Liver (tissue), 9 donors: ENCODE measurements around the gene SPTBN1. TPM values are rescaled to one million over a fixed set of nuclear protein-coding genes. Genes with fewer than 3 reads are reported as not detected.

ENCODE experiments used
- DNase-seq: peaks from one replicate; pipeline ENCODE4 v3.0.0-alpha.2; 2017; ENCODE audit warnings: low spot score
- H3K27ac ChIP-seq, 2 donors: one replicate each; pipeline ENCODE4 v1.7.0; 2013; ENCODE audit warnings: inconsistent platforms in 2 of 2, low read length in 2 of 2, control low read depth in 1 of 2, low read depth in 1 of 2, mild to moderate bottlenecking in 1 of 2
- H3K27me3 ChIP-seq, 4 donors: one replicate each; pipeline versions ENCODE4 v1.6.1 to v1.7.0; 2013; ENCODE audit warnings: low read length in 3 of 4, inconsistent platforms in 1 of 4, mild to moderate bottlenecking in 1 of 4, moderate library complexity in 1 of 4; ENCODE audit not compliant: control insufficient read depth in 4 of 4, insufficient read depth in 4 of 4
- H3K36me3 ChIP-seq, 4 donors: one replicate each; pipeline versions ENCODE4 v1.6.1 to v1.7.0; 2013; ENCODE audit warnings: low read length in 3 of 4, mild to moderate bottlenecking in 3 of 4, low read depth in 1 of 4, moderate library complexity in 1 of 4; ENCODE audit not compliant: control insufficient read depth in 4 of 4, insufficient read depth in 3 of 4
- H3K4me1 ChIP-seq, 4 donors: one replicate each; pipeline versions ENCODE4 v1.6.1 to v1.7.0; 2013; ENCODE audit warnings: low read length in 3 of 4, mild to moderate bottlenecking in 3 of 4, moderate library complexity in 1 of 4; ENCODE audit not compliant: control insufficient read depth in 4 of 4, insufficient read depth in 4 of 4
- H3K4me3 ChIP-seq, 3 donors: one replicate each; pipeline versions ENCODE4 v1.6.1 to v1.7.0; 2013; ENCODE audit warnings: low read length in 3 of 3, control low read depth in 1 of 3, low read depth in 1 of 3, mild to moderate bottlenecking in 1 of 3
- H3K9ac ChIP-seq, 2 donors: one replicate each; pipeline ENCODE4 v1.7.0; 2013; ENCODE audit warnings: low read length in 2 of 2, mild to moderate bottlenecking in 2 of 2, moderate library complexity in 2 of 2, control low read depth in 1 of 2, low read depth in 1 of 2
- H3K9me3 ChIP-seq, 4 donors: one replicate each; pipeline versions ENCODE4 v1.6.1 to v1.7.0; 2013; ENCODE audit warnings: low read length in 3 of 4; ENCODE audit not compliant: control insufficient read depth in 4 of 4
- ATF3 ChIP-seq: IDR thresholded peaks from 2 replicates; pipeline ENCODE4 v1.6.1; 2016; ENCODE audit warnings: antibody characterized with exemption
- CTCF ChIP-seq: fragments of 150-350 bp; IDR thresholded peaks from 2 replicates; pipeline ENCODE4 v1.5.1; 2017; ENCODE audit warnings: improper control_type of control experiment, low read depth, low read length; ENCODE audit not compliant: missing input control
- EGR1 ChIP-seq, 2 donors: IDR thresholded peaks; 2 replicates each; pipeline ENCODE4 v1.6.1; 2016 to 2018; ENCODE audit warnings: antibody characterized with exemption in 2 of 2, low read depth in 2 of 2
- FOXA1 ChIP-seq: IDR thresholded peaks from 2 replicates; pipeline ENCODE4 v1.6.1; 2016; ENCODE audit warnings: antibody characterized with exemption
- FOXA2 ChIP-seq: IDR thresholded peaks from 2 replicates; pipeline ENCODE4 v1.6.1; 2016; ENCODE audit warnings: antibody characterized with exemption
- GABPA ChIP-seq, 2 donors: IDR thresholded peaks in 1 of 2; conservative IDR thresholded peaks in 1 of 2; 2 replicates each; pipeline ENCODE4 v1.6.1; 2016; ENCODE audit warnings: antibody characterized with exemption in 2 of 2, mild to moderate bottlenecking in 1 of 2, moderate library complexity in 1 of 2
- HNF4G ChIP-seq: IDR thresholded peaks from 2 replicates; pipeline ENCODE4 v1.6.1; 2016; ENCODE audit warnings: antibody characterized with exemption
- JUND ChIP-seq, 2 donors: IDR thresholded peaks; 2 replicates each; pipeline ENCODE4 v1.6.1; 2016; ENCODE audit warnings: antibody characterized with exemption in 2 of 2
- MAX ChIP-seq: IDR thresholded peaks from 2 replicates; pipeline ENCODE4 v1.6.1; 2016; ENCODE audit warnings: antibody characterized with exemption
- NR2F2 ChIP-seq: IDR thresholded peaks from 2 replicates; pipeline ENCODE4 v1.6.1; 2016; ENCODE audit warnings: antibody characterized with exemption
- RAD21 ChIP-seq, 2 donors: IDR thresholded peaks; 2 replicates each; pipeline ENCODE4 v1.6.1; 2016; ENCODE audit warnings: antibody characterized with exemption in 2 of 2, mild to moderate bottlenecking in 2 of 2
- REST ChIP-seq: IDR thresholded peaks from 2 replicates; pipeline ENCODE4 v1.6.1; 2016; ENCODE audit warnings: antibody characterized with exemption, mild to moderate bottlenecking
- RXRA ChIP-seq, 2 donors: IDR thresholded peaks; 2 replicates each; pipeline ENCODE4 v1.6.1; 2017 to 2018; ENCODE audit warnings: antibody characterized with exemption in 2 of 2, mild to moderate bottlenecking in 1 of 2
- TAF1 ChIP-seq: conservative IDR thresholded peaks from 2 replicates; pipeline ENCODE4 v1.6.1; 2016; ENCODE audit warnings: antibody characterized with exemption, mild to moderate bottlenecking
- YY1 ChIP-seq: IDR thresholded peaks from 2 replicates; pipeline ENCODE4 v1.6.1; 2016; ENCODE audit warnings: antibody characterized with exemption, mild to moderate bottlenecking
- ZBTB33 ChIP-seq: IDR thresholded peaks from 2 replicates; pipeline ENCODE4 v1.6.1; 2016; ENCODE audit warnings: antibody characterized with exemption
- WGBS: extraction: QIAGEN DNeasy Blood & Tissue Kit; methylation state at CpG from one replicate; pipeline ENCODE4 v1.1.7; 2013; 5-methylcytosine and 5-hydroxymethylcytosine counted together
- polyA plus RNA-seq, 2 donors: library from polyadenylated mRNA; stranded (reverse) in 1 of 2; unstranded in 1 of 2; fragments of 200-250 nt in 1 of 2; fragments of >200 nt in 1 of 2; fragmentation: Nextera tagmentation in 1 of 2; extraction: Ambion mirVana in 1 of 2; gene quantifications; one replicate each; pipeline versions ENCODE4 v1.2.1 to v1.2.3, GENCODE V29; 2013 to 2015
- total RNA-seq, 2 donors: library from RNA; depleted of rRNA; stranded (reverse); fragments of >200 nt; gene quantifications; one replicate each; pipeline ENCODE4 v1.2.3, GENCODE V29; 2014
- donor health status: healthy.
- donor health status: healthy.
- donor health status: healthy.
- donor health status: healthy.
- donor health status: healthy.

SPTBN1 gene
- total and polyA plus RNA-seq, 4 donors: 44.8 to 191 (median 75.9) TPM

- WGBS: 15% methylated on average over 1 of the region's 1 CpG
- no peak overlapping the region for H3K9ac ChIP-seq
- H3K27me3 ChIP-seq: no peaks in the 10 kb centered on the region
- H3K27ac ChIP-seq: no peak overlapping the region
- no peaks in the 10 kb centered on the region for H3K9me3 ChIP-seq
- H3K4me1 ChIP-seq: peaks cover 0 to under 1% (median 0%) of the 10 kb centered on the region in 4 donors
- no peak overlapping the region for H3K4me3 ChIP-seq
- no peaks in the 10 kb centered on the region for H3K36me3 ChIP-seq
- no peak for TF ChIP-seq HNF4G
- TF ChIP-seq EGR1 (IDR thresholded peaks at IDR 0.05; ENCODE audit: low read depth in 2 of 2): no peak
- no peak for TF ChIP-seq FOXA1
- no peak for TF ChIP-seq ATF3
- no peak for TF ChIP-seq YY1
- no peak for DNase-seq
Observed at GRCh38 chr2:54471221-54471711, 15.1 kb downstream of the SPTBN1 start.

- DNase-seq: no peak
- 97% methylated on average over 1 of the region's 1 CpG for WGBS
- Histone ChIP-seq H3K4me3 (no peak overlapping the region), H3K36me3 (no peaks in the 10 kb centered on the region), H3K9me3 (no peaks in the 10 kb centered on the region), H3K4me1 (peaks cover 0 to 12% (median 8%) of the 10 kb centered on the region in 4 donors), H3K27ac (no peak overlapping the region), H3K27me3 (no peaks in the 10 kb centered on the region), H3K9ac (no peak overlapping the region)
- TF ChIP-seq MAX (no peak), YY1 (no peak), FOXA2 (no peak), RXRA (IDR thresholded peaks at IDR 0.05) (no peak), JUND (IDR thresholded peaks at IDR 0.05) (no peak), TAF1 (no peak), CTCF (no peak), FOXA1 (no peak), RAD21 (IDR thresholded peaks at IDR 0.05) (no peak), REST (no peak), NR2F2 (no peak), ZBTB33 (no peak), GABPA (IDR thresholded peaks at IDR 0.05 in 1 of 2, conservative IDR thresholded peaks at IDR 0.05 in 1 of 2) (no peak)
Observed at GRCh38 chr2:54473851-54474250, 17.7 kb downstream of the SPTBN1 start.
